Endothelial cell of umbilical vein (primary cell): Measurements from ENCODE around the gene STOX1. TPM values are rescaled to one million over a fixed set of nuclear protein-coding genes. Genes with fewer than 3 reads are reported as not detected.

Experiments used
- BruUV-seq: library from RNA; stranded (reverse); fragments of 400-500 nt; replicated peaks from 2 replicates; lab custom pipeline; 2021; lab: Mats Ljungman, UMichigan
- CTCF ChIA-PET: fragments of 300-600, 350-600 bp; sonication (Branson Sonifier 250); formaldehyde crosslinking; loops from one replicate; lab custom pipeline; 2021; ENCODE audit warnings: antibody characterized with exemption, inconsistent platforms; lab: Charles Lee
- POLR2A ChIA-PET: fragments of 300-600, 350-600 bp; sonication (Branson Sonifier 250); formaldehyde crosslinking; loops from one replicate; lab custom pipeline; 2021; ENCODE audit warnings: antibody characterized with exemption, inconsistent platforms; lab: Charles Lee
- DNase-seq: peaks from one replicate; pipeline ENCODE4 v3.0.0-alpha.2; 2011; ENCODE audit warnings: low read depth, low spot score
- FAIRE-seq: peaks from 2 replicates; lab custom pipeline; 2011; peaks lifted over from hg19 to GRCh38; lab: Jason Lieb, UNC
- H2AFZ ChIP-seq: 2 replicates; pipeline ENCODE4 v1.6.0; 2012; ENCODE audit warnings: low read depth, low read length, control low read depth, inconsistent platforms
- H3K27ac ChIP-seq: 2 replicates; pipeline ENCODE4 v1.5.1; 2011; ENCODE audit warnings: low read depth, mild to moderate bottlenecking, control low read depth, low read length, moderate library complexity; ENCODE audit not compliant: insufficient read depth
- H3K27me3 ChIP-seq, 2 experiments: 2 replicates each; pipeline versions ENCODE4 v1.6.0 to v1.6.1; 2011; ENCODE audit warnings: low read length in 2 of 2, mixed read lengths in 1 of 2; ENCODE audit not compliant: control insufficient read depth in 2 of 2, insufficient read depth in 2 of 2
- H3K36me3 ChIP-seq, 2 experiments: 2 replicates in 1 of 2; 3 replicates in 1 of 2; pipeline ENCODE4 v1.5.1; 2011; ENCODE audit warnings: low read length in 2 of 2, mild to moderate bottlenecking in 1 of 2, moderate library complexity in 1 of 2; ENCODE audit not compliant: control insufficient read depth in 2 of 2, insufficient read depth in 2 of 2; ENCODE audit errors: extremely low read depth in 1 of 2
- H3K4me1 ChIP-seq: 3 replicates; pipeline ENCODE4 v1.5.1; 2011; ENCODE audit warnings: mild to moderate bottlenecking, low read length; ENCODE audit not compliant: control insufficient read depth, insufficient read depth; ENCODE audit errors: extremely low read depth
- H3K4me2 ChIP-seq: 2 replicates; pipeline ENCODE4 v1.6.1; 2011; ENCODE audit warnings: low read length, control low read depth, mixed read lengths; ENCODE audit not compliant: insufficient read depth
- H3K4me3 ChIP-seq, 3 experiments: fragments of 200-600 bp in 1 of 3; sonication (generic), shearing (Covaris generic) in 1 of 3; replicated peaks in 1 of 3; 2 replicates each; pipeline ENCODE4 v1.5.1; 2011 to 2016; ENCODE audit warnings: control low read depth in 3 of 3, low read length in 3 of 3, mild to moderate bottlenecking in 2 of 3, inconsistent platforms in 1 of 3, low read depth in 1 of 3, moderate library complexity in 1 of 3; ENCODE audit not compliant: insufficient read depth in 1 of 3
- H3K79me2 ChIP-seq: 2 replicates; pipeline ENCODE4 v1.6.0; 2012; ENCODE audit warnings: low read length, inconsistent platforms; ENCODE audit not compliant: control insufficient read depth, insufficient read depth
- H3K9ac ChIP-seq: replicated peaks from 2 replicates; pipeline ENCODE3; 2011; ENCODE audit warnings: low read length, control low read depth; ENCODE audit not compliant: insufficient read depth; ENCODE audit errors: extremely low read depth
- H3K9me1 ChIP-seq: replicated peaks from 3 replicates; pipeline ENCODE4 v1.6.0; 2011; ENCODE audit warnings: mild to moderate bottlenecking, low read length; ENCODE audit not compliant: control insufficient read depth, insufficient read depth; ENCODE audit errors: extremely low read depth
- H3K9me3 ChIP-seq: replicated peaks from 2 replicates; pipeline ENCODE4 v1.5.1; 2012; ENCODE audit warnings: low read length, inconsistent platforms; ENCODE audit not compliant: control insufficient read depth, insufficient read depth
- H4K20me1 ChIP-seq: replicated peaks from 2 replicates; pipeline ENCODE3; 2011; ENCODE audit warnings: mild to moderate bottlenecking, low read length; ENCODE audit not compliant: control insufficient read depth, insufficient read depth; ENCODE audit errors: extremely low read depth
- EZH2 ChIP-seq: IDR thresholded peaks from 2 replicates; pipeline ENCODE4 v1.6.1; 2012; ENCODE audit warnings: borderline replicate concordance, low read depth, mild to moderate bottlenecking, moderate library complexity, low read length, inconsistent platforms; ENCODE audit not compliant: severe bottlenecking
- FOS ChIP-seq: IDR thresholded peaks from 2 replicates; pipeline ENCODE4 v1.6.1; 2011; ENCODE audit warnings: mild to moderate bottlenecking, low read length, moderate library complexity, borderline replicate concordance; ENCODE audit not compliant: insufficient read depth
- GATA2 ChIP-seq: IDR thresholded peaks from 2 replicates; pipeline ENCODE4 v1.7.0; 2011; ENCODE audit warnings: low read depth, mild to moderate bottlenecking, moderate library complexity, mixed read lengths, low read length; ENCODE audit not compliant: insufficient read length, insufficient read depth
- JUN ChIP-seq: IDR thresholded peaks from 2 replicates; pipeline ENCODE4 v1.6.1; 2011; ENCODE audit warnings: borderline replicate concordance, low read depth; ENCODE audit not compliant: insufficient read length, insufficient read depth
- MAX ChIP-seq: IDR thresholded peaks from 2 replicates; pipeline ENCODE4 v1.6.1; 2011; ENCODE audit not compliant: insufficient read depth, insufficient read length
- MYC ChIP-seq: IDR thresholded peaks from one replicate; pipeline ENCODE4 v1.6.1; 2011; ENCODE audit warnings: mild to moderate bottlenecking, low read depth, low read length
- POLR2A ChIP-seq: IDR thresholded peaks from 2 replicates; pipeline ENCODE4 v1.6.1; 2012; ENCODE audit warnings: low read depth, mild to moderate bottlenecking, control low read depth, low read length
- POLR2AphosphoS5 ChIP-seq: IDR thresholded peaks from 2 replicates; pipeline ENCODE4 v1.6.1; 2012; ENCODE audit warnings: low read depth, mild to moderate bottlenecking, control low read depth, low read length, moderate library complexity; ENCODE audit not compliant: insufficient read depth
- dilution Hi-C: fragments of 300-500 bp; cut with MboI; formaldehyde crosslinking; loops from one replicate; pipeline ENCODE4 v1.15.0; 2019; ENCODE audit warnings: low sequenced_read_pairs; ENCODE audit not compliant: extremely low pct_ligation_motif_present
- intact Hi-C: fragments of 100-400 bp; cut with micrococcal nuclease; formaldehyde crosslinking; loops from one replicate; pipeline ENCODE4 v1.10.0; 2022
- polyA plus RNA-seq, 4 experiments: library from polyadenylated mRNA; depleted of rRNA in 3 of 4; stranded (reverse) in 3 of 4; unstranded in 1 of 4; fragments of >200 nt; gene quantifications; 2 replicates each; pipeline versions ENCODE4 v1.2.1 to v1.2.3, GENCODE V29; 2011 to 2012; ENCODE audit warnings: missing spikeins in 1 of 4
- total RNA-seq: library from RNA; stranded (reverse); gene quantifications from 2 replicates; pipeline ENCODE4 v1.2.3, GENCODE V29; 2021
- TF ChIP-seq, protein P1 (sequence below), 2 donors: IDR thresholded peaks; 1 replicate in 1 of 2; 2 replicates in 1 of 2; pipeline ENCODE4 v1.5.1; 2011; ENCODE audit warnings: low read length in 2 of 2, mild to moderate bottlenecking in 2 of 2, moderate library complexity in 2 of 2, control low read depth in 1 of 2, inconsistent platforms in 1 of 2, low read depth in 1 of 2; ENCODE audit not compliant: insufficient read depth in 1 of 2; ENCODE audit errors: extremely low read depth in 1 of 2

The STOX1 gene
- total and polyA plus RNA-seq, 2 donors (not counting 3 experiments of a cell fraction or from before 2014, with no cell fraction given): 0.06 to 0.20 TPM

DNA sequence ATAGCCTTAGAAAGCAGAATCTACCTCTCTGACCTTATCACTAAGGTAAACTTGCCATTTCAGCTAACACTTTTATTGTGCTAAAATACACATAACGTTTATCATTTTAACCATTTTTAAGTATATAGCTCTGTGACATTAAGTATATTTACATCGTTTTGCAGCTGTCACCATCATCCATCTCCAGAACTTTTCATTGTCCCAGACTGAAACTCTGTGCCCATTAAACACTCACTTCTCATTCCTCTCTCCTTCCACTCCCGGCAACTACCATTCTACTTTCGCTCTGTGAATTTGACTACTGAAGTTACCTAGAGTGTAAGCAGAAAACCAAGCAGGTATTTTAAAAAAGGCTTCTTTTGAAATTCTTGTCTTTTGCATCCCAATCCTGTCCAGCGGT lies 75.1 kb downstream of the STOX1 start:
- Histone ChIP-seq H3K27ac (no peak overlapping the region), H3K4me2 (peak overlapping the region; percentile 93), H3K4me1 (peaks cover 14% of the 10 kb centered on the region), H3K9me1 (no peaks in the 10 kb centered on the region), H3K9me3 (no peaks in the 10 kb centered on the region), H3K27me3 (no peaks in the 10 kb centered on the region), H3K4me3 (peak overlapping the region in 1 of 3 experiments; percentile 92), H4K20me1 (no peaks in the 10 kb centered on the region), H3K9ac (no peak overlapping the region), H3K36me3 (peaks cover 0 to 2% of the 10 kb centered on the region in 2 experiments), H3K79me2 (peaks cover 42% of the 10 kb centered on the region), H2AFZ (no peak overlapping the region)
- FAIRE-seq: no peak
- DNase-seq: no peak
- CTCF ChIA-PET: no interaction called here
- BruUV-seq: no TSS peak
- TF ChIP-seq EZH2 (no peak), JUN (no peak), MAX (no peak), MYC (no peak), FOS (no peak), GATA2 (no peak), POLR2AphosphoS5 (no peak), POLR2A (no peak)
- TF ChIP-seq, protein P1, sequence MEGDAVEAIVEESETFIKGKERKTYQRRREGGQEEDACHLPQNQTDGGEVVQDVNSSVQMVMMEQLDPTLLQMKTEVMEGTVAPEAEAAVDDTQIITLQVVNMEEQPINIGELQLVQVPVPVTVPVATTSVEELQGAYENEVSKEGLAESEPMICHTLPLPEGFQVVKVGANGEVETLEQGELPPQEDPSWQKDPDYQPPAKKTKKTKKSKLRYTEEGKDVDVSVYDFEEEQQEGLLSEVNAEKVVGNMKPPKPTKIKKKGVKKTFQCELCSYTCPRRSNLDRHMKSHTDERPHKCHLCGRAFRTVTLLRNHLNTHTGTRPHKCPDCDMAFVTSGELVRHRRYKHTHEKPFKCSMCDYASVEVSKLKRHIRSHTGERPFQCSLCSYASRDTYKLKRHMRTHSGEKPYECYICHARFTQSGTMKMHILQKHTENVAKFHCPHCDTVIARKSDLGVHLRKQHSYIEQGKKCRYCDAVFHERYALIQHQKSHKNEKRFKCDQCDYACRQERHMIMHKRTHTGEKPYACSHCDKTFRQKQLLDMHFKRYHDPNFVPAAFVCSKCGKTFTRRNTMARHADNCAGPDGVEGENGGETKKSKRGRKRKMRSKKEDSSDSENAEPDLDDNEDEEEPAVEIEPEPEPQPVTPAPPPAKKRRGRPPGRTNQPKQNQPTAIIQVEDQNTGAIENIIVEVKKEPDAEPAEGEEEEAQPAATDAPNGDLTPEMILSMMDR (IDR thresholded peaks at IDR 0.05; ENCODE audit: extremely low read depth in 1 of 2, insufficient read depth in 1 of 2, low read depth in 1 of 2, low read length in 2 of 2): no peak
- dilution Hi-C loops: no loop called here
- intact Hi-C loops: no loop called here
- POLR2A ChIA-PET: interaction anchor here (0.6 kb wide), 2 partner anchors 23 to 315 kb away, joined by 3 to 5 read pairs; no protein-coding TSS in a partner anchor
